Measurements from ENCODE around the gene C12orf43.

The C12orf43 gene

GRCh38 chr12:121022713-121023112 lies 6.4 kb upstream of the C12orf43 start:
- no peaks in the 10 kb centered on the region for H3K9me3 ChIP-seq (ENCODE audit: severe bottlenecking)
- no peak overlapping the region for H3K4me3 ChIP-seq (ENCODE audit: severe bottlenecking)
- no peaks in the 10 kb centered on the region for H3K27me3 ChIP-seq (ENCODE audit: insufficient read depth, poor library complexity, severe bottlenecking)
- H3K4me1 ChIP-seq (ENCODE audit: insufficient read depth, poor library complexity, severe bottlenecking) = no peaks in the 10 kb centered on the region
- H3K36me3 ChIP-seq (ENCODE audit: low read depth) = no peaks in the 10 kb centered on the region
- DNase-seq (ENCODE audit: low spot score) (no peak), ATAC-seq (ENCODE audit: low read depth) (no peak)
- TF ChIP-seq CTCF (IDR thresholded peaks at IDR 0.05; ENCODE audit: poor library complexity, severe bottlenecking) = no peak
- H3K27ac ChIP-seq (ENCODE audit: poor library complexity, severe bottlenecking) = no peak overlapping the region

DNA sequence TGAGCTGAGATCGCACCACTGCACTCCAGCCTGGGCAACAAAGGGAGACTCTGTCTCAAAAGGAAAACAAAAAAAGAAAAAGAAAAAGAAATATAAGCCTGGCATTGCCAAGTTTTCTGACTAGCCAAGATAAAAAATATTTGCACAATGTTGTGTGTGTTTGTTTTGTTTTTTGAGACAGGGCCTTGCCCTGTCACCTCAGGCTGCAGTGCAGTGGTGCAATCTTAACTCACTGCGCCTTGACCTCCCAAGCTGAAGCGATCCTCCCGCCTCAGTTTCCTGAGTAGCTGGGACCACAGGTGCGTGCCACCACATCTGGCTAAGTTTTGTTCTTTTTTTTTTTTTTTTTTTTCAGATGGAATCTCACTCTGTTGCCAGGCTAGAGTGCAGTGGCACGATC lies 5.5 kb upstream of the C12orf43 start:
- H3K36me3 ChIP-seq (ENCODE audit: low read depth) = no peaks in the 10 kb centered on the region
- no peak overlapping the region for H3K27ac ChIP-seq (ENCODE audit: poor library complexity, severe bottlenecking)
- DNase-seq (ENCODE audit: low spot score) = no peak
- TF ChIP-seq CTCF (IDR thresholded peaks at IDR 0.05; ENCODE audit: poor library complexity, severe bottlenecking) = no peak
- H3K4me3 ChIP-seq (ENCODE audit: severe bottlenecking) = no peak overlapping the region
- H3K4me1 ChIP-seq (ENCODE audit: insufficient read depth, poor library complexity, severe bottlenecking) = no peaks in the 10 kb centered on the region
- no peak for ATAC-seq (ENCODE audit: low read depth)
- H3K27me3 ChIP-seq (ENCODE audit: insufficient read depth, poor library complexity, severe bottlenecking) = no peaks in the 10 kb centered on the region
- H3K9me3 ChIP-seq (ENCODE audit: severe bottlenecking) = no peaks in the 10 kb centered on the region

DNA sequence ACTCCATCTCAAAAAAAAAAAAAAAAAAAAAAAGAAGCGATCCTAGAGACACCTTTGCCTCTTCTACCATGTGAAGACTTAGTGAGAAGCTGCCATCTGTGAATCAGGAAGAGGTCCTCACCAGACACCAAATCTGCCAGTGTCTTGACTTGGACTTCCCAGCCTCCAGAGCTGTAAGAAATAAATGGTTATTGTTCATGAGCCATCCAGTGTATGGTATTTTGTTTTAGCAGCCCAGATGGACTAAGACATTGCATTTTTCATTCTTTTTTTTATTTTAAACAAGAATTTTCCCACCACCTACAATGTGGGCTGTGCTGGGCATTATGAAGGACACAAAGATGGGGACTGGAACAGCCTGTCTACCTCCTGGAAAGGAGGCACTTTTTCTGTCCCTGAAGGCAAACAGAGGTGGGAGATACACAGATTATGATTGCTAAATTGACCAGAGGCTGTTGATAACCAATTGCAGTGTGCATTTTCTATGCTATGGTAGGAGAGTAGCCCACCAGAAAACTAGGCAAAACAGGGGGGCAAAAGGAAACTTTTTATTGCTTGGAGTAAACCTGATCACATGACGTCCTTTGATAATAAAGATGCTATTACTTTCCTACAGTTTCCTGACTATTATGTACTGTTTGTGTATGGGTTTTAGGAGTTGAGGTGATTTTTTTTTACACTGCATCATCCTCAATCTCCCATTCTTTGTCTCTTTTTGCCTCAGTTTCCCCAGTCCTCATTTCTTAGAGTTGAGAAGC lies 2.8 kb upstream of the C12orf43 start:
- Histone ChIP-seq H3K36me3 (ENCODE audit: low read depth) (no peaks in the 10 kb centered on the region), H3K4me3 (ENCODE audit: severe bottlenecking) (no peak overlapping the region), H3K27ac (ENCODE audit: poor library complexity, severe bottlenecking) (no peak overlapping the region), H3K9me3 (ENCODE audit: severe bottlenecking) (no peaks in the 10 kb centered on the region), H3K27me3 (ENCODE audit: insufficient read depth, poor library complexity, severe bottlenecking) (no peaks in the 10 kb centered on the region), H3K4me1 (ENCODE audit: insufficient read depth, poor library complexity, severe bottlenecking) (peaks cover 3% of the 10 kb centered on the region)
- ATAC-seq (ENCODE audit: low read depth) (no peak), DNase-seq (ENCODE audit: low spot score) (no peak)
- no peak for TF ChIP-seq CTCF (IDR thresholded peaks at IDR 0.05; ENCODE audit: poor library complexity, severe bottlenecking)

GRCh38 chr12:121017966-121018491 lies 1.7 kb upstream of the C12orf43 start:
- no peak overlapping the region for H3K4me3 ChIP-seq (ENCODE audit: severe bottlenecking)
- H3K9me3 ChIP-seq (ENCODE audit: severe bottlenecking) = no peaks in the 10 kb centered on the region
- no peak for TF ChIP-seq CTCF (IDR thresholded peaks at IDR 0.05; ENCODE audit: poor library complexity, severe bottlenecking)
- no peaks in the 10 kb centered on the region for H3K27me3 ChIP-seq (ENCODE audit: insufficient read depth, poor library complexity, severe bottlenecking)
- H3K36me3 ChIP-seq (ENCODE audit: low read depth) = peaks cover 7% of the 10 kb centered on the region; the same call in 1 of the 2 replicates
- no peak for ATAC-seq (ENCODE audit: low read depth)
- no peak for DNase-seq (ENCODE audit: low spot score)
- no peak overlapping the region for H3K27ac ChIP-seq (ENCODE audit: poor library complexity, severe bottlenecking)
- H3K4me1 ChIP-seq (ENCODE audit: insufficient read depth, poor library complexity, severe bottlenecking) = peaks cover 3% of the 10 kb centered on the region

GRCh38 chr12:121013715-121014114 lies 2.6 kb downstream of the C12orf43 start:
- no peaks in the 10 kb centered on the region for H3K9me3 ChIP-seq (ENCODE audit: severe bottlenecking)
- no peak overlapping the region for H3K27ac ChIP-seq (ENCODE audit: poor library complexity, severe bottlenecking)
- ATAC-seq (ENCODE audit: low read depth) (no peak), DNase-seq (ENCODE audit: low spot score) (no peak)
- H3K27me3 ChIP-seq (ENCODE audit: insufficient read depth, poor library complexity, severe bottlenecking) = no peaks in the 10 kb centered on the region
- peaks cover 3% of the 10 kb centered on the region for H3K4me1 ChIP-seq (ENCODE audit: insufficient read depth, poor library complexity, severe bottlenecking)
- TF ChIP-seq CTCF (IDR thresholded peaks at IDR 0.05; ENCODE audit: poor library complexity, severe bottlenecking) = no peak
- peaks cover 41% of the 10 kb centered on the region for H3K36me3 ChIP-seq (ENCODE audit: low read depth)
- H3K4me3 ChIP-seq (ENCODE audit: severe bottlenecking) = no peak overlapping the region
